Measurements from ENCODE around the gene PRSS8. TPM values are rescaled to one million over a fixed set of nuclear protein-coding genes. Genes with fewer than 3 reads are reported as not detected.
A peak's percentile ranks its signal among the peaks of the same experiment; 100 is the strongest.
"Not testable (repeated sequence)": the region's sequence is repeated elsewhere in the genome, so short reads cannot be mapped to it uniquely, and the experiment has no call there.

The PRSS8 gene
- total RNA-seq = under 1 TPM in 1 of 2 donors, not detected in 1; 0.21 TPM
- long read RNA-seq = 0 reads

DNA sequence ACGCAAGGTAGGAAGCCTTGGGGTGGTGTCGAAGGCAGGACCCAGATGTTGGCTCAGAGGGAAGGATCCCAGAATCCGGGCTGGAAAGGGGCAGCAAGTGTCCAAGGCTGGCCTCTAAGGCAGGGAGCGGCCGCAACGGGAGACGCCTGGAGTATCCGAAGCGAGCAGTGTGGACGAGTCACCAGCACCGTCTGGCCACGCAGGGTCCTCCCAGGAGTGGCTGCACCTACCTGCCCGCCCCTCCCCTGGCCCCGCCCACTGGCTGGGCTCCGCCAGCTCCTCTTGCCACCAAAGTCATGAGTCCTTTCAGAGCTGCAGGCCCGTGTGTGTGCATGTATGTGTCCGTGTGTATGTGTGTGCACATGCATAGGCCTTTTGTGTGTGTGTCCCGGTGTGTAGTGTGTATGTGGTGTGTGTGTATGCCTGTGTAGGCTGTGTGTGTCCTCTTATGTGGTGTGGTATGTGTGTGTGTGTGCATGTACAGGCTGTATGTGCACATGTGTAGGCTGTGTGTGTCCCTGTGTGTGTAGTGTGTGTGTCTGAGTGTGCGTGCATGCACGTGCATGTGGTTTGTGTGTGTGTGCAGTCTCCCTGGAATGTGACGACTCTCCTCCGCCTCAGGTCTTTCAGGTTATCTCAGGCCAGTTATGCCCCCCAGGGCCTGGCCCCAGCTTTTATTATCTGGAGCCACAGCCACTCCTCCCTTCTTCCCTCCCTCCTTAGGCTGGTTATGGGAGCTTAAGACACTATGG lies at the start of gene PRSS8:
Gene PRSS8 (minus strand): TSS at position 193 of the 752 bp plus-strand sequence. CDS start 229 bp downstream, outside the sequence.
- DNase-seq (no peak), ATAC-seq (no peak)
- intact Hi-C loops (cut with DNase I) = no loop called here

DNA sequence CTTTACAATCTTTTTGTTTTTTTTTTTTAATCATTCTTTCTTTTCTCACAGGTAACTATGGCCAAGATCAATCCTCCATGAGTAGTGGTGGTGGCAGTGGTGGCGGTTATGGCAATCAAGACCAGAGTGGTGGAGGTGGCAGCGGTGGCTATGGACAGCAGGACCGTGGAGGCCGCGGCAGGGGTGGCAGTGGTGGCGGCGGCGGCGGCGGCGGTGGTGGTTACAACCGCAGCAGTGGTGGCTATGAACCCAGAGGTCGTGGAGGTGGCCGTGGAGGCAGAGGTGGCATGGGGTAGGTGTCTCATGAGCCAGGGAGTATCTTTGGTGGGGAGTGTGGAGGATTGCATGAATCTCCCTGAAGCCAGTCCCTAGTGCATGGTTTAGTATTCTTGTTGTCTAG lies 49.4 kb upstream of the PRSS8 start:
- ATAC-seq (no peak), DNase-seq (no peak)
- intact Hi-C loops (cut with DNase I) = loop anchor here in 1 of 2 donors (5.0 kb wide), 1 partner anchor 257 kb away; the partner anchor contains the start of gene ZNF843

DNA sequence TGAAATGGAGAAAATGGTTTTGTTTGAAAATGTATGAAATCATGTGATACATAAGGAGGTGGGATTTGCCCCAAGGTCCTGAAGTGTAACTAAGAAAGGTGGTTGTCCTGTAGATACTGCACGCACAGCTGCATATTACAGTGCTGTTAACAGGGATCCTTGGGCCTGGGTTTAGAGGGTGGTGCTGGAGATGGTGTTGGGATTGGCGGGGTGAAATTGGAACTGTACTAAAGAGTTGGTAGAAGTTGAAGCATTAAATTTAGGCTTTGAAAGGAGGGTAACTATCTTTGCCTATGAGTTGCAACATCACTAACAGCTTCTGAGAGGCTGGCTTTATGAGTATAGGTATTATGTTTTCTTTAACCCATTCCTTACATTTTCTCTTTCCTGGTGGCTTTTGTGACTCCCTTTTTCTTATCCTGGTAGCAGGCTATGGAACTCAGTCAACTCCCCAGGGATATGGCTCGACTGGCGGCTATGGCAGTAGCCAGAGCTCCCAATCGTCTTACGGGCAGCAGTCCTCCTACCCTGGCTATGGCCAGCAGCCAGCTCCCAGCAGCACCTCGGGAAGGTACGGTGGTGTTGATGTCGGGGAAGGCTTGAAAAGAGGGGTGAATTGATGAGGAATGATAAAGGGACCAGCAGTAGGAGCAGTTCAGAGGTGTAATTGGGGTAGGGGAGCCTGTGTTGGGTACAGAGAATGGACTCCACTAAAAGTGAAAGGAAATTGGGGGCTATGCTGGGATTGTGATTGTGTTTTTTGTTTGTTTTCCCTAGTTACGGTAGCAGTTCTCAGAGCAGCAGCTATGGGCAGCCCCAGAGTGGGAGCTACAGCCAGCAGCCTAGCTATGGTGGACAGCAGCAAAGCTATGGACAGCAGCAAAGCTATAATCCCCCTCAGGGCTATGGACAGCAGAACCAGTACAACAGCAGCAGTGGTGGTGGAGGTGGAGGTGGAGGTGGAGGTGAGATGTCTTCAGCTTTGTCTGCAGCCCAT lies 48.2 kb upstream of the PRSS8 start:
- DNase-seq (no peak), ATAC-seq (no peak)
- intact Hi-C loops (cut with DNase I) = loop anchor here in 1 of 2 donors (5.0 kb wide), 1 partner anchor 259 kb away; the partner anchor contains the start of gene ZNF843

DNA sequence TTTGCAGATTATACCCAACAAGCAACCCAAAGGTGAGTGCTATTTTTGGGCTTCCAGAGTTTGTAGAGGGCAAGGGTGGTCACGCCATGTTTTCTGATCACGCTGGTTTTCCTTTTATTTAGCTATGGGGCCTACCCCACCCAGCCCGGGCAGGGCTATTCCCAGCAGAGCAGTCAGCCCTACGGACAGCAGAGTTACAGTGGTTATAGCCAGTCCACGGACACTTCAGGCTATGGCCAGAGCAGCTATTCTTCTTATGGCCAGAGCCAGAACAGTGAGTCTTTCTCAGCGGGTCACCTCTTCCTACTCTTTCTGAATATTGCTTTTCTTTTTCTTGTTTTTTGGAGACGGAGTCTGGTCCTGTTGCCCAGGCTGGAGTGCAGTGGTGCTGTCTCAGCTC lies 46.9 kb upstream of the PRSS8 start:
- DNase-seq = no peak
- no peak for ATAC-seq
- intact Hi-C loops (cut with DNase I) = loop anchor here in 1 of 2 donors (5.0 kb wide), 1 partner anchor 260 kb away; the partner anchor contains the start of gene ZNF843

DNA sequence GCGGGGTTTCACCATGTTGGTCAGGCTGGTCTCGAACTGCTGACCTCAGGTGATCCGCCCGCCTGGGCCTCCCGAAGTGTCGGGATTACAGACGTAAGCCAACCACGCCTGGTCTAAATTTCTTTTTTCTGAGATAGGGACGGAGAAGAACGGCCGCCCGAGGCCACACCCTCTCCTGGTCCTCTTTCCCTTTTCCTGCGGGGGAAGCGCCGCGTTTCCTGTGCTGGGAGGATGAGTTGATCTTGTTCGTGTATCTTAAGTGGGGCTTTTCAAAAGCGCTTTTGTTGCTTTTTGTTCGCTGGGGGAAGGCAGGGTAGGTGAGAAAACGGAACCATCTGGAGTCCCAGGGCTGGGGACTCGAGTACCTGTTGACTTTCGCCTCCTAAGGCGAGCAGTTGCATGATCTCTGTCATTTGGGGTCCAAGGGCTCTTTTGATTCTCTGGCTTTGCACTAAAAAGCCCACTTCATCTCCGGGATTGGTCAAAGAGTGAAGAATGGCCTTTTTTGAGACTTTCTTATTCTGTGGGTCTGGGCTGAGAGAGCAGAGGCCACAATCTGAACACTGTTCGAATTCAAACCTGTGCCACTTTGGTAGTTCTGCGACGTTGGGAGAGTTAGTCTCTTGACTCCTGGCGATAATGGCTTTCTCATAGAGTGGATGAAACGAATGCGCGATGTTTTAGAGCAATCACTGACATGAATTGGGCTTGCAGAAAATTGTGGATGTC lies 45.7 kb upstream of the PRSS8 start:
- intact Hi-C loops (cut with DNase I) = loop anchor here in 1 of 2 donors (5.0 kb wide), 1 partner anchor 261 kb away; the partner anchor contains the start of gene ZNF843
- ATAC-seq (peak in 1 of 2 donors; percentile 29), DNase-seq (peak; percentile 65)

DNA sequence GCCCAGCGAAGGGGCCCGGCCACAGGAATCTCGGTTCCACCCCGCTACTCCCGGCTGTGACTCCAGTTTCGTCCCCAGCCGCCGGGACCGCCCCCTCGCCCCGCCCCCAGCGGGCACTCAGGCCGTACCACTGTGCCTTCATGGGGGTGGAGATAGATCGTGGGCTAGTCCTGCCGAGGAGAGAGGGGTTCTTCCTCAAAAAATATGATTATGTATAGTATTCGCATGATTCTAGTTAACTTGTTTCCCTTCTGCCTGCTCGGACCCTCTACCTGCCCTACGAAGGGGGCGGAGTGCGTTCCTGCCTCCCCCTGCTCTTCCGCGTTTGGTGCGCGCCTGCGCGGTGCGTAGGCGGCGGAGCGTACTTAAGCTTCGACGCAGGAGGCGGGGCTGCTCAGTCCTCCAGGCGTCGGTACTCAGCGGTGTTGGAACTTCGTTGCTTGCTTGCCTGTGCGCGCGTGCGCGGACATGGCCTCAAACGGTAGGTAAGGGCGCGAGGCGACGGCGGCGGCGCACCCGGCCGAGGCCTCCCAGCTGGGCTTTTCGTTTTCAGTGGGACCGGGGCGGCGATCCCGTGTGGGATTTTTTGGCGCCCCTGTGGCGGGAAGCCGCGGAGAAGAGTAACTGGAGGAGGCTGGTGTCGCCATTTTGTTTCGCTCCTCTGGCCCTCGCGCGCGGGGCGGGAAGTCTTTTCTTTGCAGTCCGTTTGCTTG lies 44.4 kb upstream of the PRSS8 start, which contains the start of gene FUS:
Gene FUS (plus strand): TSS at position 393 of the 713 bp plus-strand sequence. CDS start 76 bp downstream, at position 469.
- intact Hi-C loops (cut with DNase I) = loop anchor here in 1 of 2 donors (5.0 kb wide), 1 partner anchor 262 kb away; the partner anchor contains the start of gene ZNF843
- ATAC-seq (peak; percentile 83 to 86), DNase-seq (peak; percentile 93)

DNA sequence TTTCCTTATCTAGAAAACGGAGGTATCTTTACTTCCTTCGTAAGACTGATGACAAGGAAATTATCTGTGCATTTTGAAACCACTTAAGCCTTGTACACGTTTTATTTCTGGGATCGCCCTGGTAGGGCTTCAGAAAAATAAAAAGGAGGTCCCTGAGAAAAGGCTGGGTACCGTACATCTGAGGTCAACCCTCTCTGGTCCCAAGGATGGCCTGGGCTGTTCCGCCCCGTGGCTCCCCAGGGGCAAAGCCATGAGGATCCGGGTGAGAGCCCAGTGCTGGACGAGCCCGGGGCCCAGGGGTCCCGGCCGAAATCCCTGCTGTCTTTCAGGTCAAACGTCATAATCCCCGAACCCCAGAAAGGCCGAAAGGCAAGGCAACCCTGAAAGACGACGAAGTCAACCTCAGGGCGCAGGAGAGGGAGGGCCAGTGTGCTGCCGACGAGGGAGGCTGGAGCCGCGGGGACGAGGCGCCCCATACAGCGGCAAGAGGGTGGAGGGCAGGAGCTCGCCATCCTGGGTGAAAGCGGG lies 43.8 kb upstream of the PRSS8 start:
- DNase-seq (no peak), ATAC-seq (peak in 1 of 2 donors; percentile 4)
- intact Hi-C loops (cut with DNase I) = no loop called here

DNA sequence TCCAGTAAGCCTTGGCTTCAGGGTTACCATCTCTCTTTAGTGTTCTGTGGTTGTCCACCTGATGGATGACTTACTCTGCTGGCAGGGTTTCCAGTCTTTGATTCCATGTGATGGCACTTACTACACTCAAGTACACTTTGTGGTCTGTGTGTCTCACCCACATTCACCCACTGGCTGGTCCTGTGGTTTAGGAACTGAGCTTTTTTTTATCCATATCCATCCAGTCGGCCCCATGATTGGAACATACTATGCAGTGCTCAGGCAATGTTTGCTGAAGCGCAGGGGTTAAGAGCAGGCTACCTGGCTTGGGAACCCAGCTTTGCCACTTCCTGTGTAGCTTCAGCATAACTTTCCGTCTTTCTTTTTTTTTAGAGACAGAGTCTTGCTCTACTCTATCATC lies 41.6 kb upstream of the PRSS8 start:
- DNase-seq = no peak
- intact Hi-C loops (cut with DNase I) = no loop called here
- ATAC-seq = no peak

DNA sequence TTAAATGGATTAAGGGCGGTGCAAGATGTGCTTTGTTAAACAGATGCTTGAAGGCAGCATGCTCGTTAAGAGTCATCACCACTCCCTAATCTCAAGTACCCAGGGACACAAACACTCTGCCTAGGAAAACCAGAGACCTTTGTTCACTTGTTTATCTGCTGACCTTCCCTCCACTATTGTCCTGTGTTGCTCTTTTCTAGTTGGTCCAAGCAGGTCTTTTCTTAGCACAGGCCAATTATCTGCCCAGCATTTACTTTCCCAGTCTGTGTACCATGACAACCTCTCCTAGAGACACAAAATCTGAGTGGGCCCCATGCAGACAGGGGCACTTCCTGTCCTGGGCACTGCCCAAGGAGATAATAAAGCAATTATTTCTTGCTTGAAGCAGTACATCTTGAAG lies 34.5 kb upstream of the PRSS8 start:
- intact Hi-C loops (cut with DNase I); DNase-seq: not testable (repeated sequence)
- peak; percentile 23 to 71 for ATAC-seq

DNA sequence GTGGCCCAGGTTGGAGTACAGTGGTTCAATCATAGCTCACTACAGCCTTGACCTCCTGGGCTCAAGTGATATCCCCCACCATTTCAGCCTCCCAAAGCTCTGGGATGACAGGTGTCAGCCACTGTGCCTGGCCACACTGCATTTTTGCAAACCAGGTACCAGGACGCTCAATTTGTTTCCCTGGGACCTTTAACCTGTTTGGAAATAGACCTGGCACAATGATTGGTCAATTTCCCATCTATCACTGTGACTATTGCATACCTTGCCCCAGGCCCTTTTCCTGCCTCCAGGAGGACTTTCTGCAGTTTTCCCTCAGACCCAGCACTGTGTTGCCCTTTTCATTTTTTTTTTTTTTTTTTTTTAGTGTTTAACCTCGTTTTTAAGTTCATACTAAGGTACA lies 33.3 kb upstream of the PRSS8 start:
- DNase-seq (no peak), ATAC-seq (no peak)
- intact Hi-C loops (cut with DNase I) = no loop called here

DNA sequence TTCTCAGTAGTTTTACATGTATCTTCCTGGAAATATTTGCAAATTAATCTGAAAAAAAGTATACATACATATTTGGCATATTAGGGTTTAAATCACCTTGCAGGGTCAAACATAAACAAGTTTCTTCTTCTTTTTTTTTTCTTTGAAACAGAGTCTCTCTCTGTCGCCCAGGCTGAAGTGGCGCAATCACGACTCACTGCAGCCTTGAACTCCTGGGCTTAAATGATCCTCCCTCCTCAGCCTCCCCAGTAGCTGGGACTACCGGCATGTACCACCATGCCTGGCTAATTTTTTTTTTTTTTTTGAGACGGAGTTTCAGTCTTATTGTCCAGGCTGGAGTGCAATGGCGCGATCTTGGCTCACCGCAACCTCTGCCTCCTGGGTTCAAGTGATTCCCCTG lies 31.8 kb upstream of the PRSS8 start:
- ATAC-seq (no peak), DNase-seq (no peak)
- intact Hi-C loops (cut with DNase I) = no loop called here

DNA sequence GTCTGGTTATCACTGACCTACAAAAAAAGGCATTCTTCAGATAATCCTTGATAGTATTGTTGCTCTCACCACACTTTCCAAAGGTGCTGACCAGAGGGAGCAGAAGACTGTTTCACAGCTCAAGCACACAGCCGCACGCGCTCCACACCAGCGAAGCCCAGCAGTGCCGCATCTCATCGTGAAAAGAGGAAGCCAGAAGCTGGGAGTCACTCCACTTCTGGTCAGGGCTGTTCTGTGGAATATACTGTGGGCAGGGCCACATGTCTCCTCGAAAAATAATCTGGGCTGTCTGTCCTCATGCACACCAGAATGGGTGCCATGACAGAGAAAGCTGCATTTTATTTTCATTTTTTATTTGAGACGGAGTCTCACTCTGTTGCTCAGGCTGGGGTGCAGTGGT lies 21.6 kb upstream of the PRSS8 start:
- ATAC-seq = peak in 1 of 2 donors; percentile 59
- peak; percentile 25 for DNase-seq
- intact Hi-C loops (cut with DNase I) = no loop called here

DNA sequence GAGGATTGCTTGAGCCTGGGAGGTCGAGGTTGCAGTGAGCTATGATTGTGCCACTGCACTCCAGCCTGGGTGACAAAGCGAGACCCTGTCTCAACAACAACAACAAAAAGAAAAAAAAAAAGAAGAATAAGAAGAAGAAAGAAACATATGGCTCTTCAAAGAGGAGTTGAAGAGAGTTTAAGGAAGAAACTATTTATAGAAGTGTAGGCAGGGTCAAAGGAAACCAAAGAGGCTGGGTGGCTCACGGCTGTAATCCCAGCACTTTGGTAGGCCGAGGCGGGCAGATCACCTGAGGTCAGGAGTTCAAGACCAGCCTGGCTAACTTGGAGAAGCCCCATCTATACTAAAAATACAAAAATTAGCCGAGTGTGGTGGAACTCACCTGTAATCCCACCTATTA lies 15.4 kb upstream of the PRSS8 start:
- DNase-seq; intact Hi-C loops (cut with DNase I); ATAC-seq: not testable (repeated sequence)

DNA sequence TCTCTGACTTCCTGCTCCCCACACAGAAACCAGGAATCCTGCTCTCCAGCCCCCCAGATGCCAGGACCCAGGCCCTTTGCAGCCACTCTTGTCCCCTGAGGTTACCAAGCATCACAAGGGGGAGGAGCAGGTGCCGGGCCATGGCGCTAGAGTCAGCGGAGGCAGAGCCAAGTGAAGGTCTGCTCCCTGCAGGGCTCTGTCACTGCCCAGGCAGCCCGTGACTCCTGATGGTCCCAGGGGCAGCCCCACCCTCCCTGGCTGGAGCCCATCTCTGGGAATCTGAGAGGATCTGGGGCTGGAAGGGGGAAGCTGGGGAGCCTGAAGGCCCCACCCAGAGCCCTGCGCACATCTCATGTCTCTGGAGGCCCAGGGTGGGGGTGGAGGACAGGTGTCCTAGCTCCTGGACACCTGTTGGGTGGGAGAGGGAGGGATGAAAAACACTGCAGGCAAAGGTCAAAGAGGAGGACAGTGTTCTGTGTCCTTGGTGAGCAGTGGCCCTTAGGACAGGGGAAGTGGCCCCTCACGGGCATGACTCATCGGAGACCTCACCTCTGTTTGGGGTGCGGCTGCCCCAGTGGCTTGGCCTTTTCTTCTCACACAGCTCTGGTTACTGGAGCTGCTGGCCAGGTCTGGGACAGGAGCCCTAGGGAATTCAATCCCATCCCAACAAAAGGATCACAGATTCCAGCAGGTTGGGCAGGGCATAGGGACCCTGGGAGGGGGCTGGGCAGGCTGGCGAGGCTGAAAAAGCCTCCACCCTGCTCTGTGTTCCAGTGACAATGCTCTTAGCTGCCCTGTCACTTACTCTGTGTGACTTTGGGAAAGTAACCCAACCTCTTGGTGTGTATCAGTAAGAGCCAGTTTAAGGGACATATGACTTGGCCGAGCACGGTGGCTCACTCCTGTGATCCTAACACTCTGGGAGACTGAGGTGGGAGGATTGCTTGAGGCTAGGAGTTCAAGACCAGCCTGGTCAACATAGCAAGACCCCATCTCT lies 14.7 kb upstream of the PRSS8 start, which contains the start of gene PRSS36:
Gene PRSS36 (minus strand): TSS at position 173 of the 997 bp plus-strand sequence. CDS start 31 bp downstream, at position 142.
- intact Hi-C loops (cut with DNase I) = no loop called here
- DNase-seq = no peak
- peak in 1 of 2 donors; percentile 45 for ATAC-seq

DNA sequence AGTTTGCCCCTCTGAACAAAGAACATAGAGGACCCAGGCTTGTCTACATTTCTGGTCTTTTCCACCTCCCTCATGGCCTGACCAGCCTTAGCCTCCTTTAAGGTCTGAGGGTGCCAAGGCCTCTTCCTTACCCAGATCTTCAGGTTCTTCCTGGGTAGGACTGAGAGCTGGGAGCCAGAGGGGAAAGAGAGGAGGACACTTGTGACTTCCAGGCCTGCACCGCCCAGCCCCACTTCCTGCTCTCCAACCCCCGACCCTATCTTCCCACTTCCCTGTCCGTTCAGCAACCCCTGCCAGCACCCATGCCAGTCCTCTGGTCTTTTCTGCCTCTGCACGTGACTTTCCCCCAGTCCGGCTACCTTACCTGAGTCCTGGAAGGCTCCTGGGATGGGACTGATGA lies 13.8 kb upstream of the PRSS8 start:
- no peak for DNase-seq
- intact Hi-C loops (cut with DNase I) = no loop called here
- ATAC-seq = peak in 1 of 2 donors; percentile 33

DNA sequence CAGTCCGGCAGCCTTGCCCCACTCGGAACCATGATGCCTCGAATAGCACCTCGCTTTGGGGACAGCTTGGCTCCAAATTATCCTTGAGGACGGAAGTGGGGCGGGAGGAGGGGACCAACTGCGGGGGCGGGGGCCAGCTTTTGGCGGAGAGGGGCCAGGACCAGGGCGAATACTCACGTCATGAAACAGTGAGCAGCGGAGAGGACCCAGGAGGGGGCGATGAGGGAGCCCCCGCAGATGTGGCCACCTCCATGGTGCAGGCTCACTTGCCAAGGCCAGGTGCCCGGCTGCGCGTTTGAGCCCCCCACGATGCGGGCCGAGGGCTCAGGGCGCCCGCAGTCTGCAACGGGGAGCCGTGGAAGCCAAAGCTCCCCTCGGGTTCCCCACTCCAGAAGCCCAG lies 13.4 kb upstream of the PRSS8 start:
- no peak for ATAC-seq
- intact Hi-C loops (cut with DNase I) = no loop called here
- no peak for DNase-seq

Measured in left cardiac atrium (tissue), 4 donors.